K562 (cell line): Measurements from ENCODE around the gene AGAP1. TPM values are rescaled to one million over a fixed set of nuclear protein-coding genes. Genes with fewer than 3 reads are reported as not detected.
A peak's percentile ranks its signal among the peaks of the same experiment; 100 is the strongest.

ENCODE experiments used
- BCOR ChIP-seq: fragments of 450-650 bp; IDR thresholded peaks from 2 replicates; pipeline ENCODE4 v1.6.1; 2016
- CBX5 ChIP-seq: IDR thresholded peaks from 2 replicates; pipeline ENCODE4 v1.6.1; 2014; ENCODE audit warnings: low read depth, borderline replicate concordance
- DMBX1 ChIP-seq: fragments of 250-450 bp; sonication (Bioruptor Pico); IDR thresholded peaks from 2 replicates; pipeline ENCODE4 v1.8.0; 2022; ENCODE audit warnings: inconsistent platforms, mild to moderate bottlenecking, moderate library complexity, borderline replicate concordance
- ELF4 ChIP-seq: fragments of 450-650 bp; formaldehyde crosslinking; IDR thresholded peaks from 2 replicates; pipeline ENCODE4 v1.4.0; 2022; ENCODE audit warnings: missing genetic modification characterization
- EP300 ChIP-seq: IDR thresholded peaks from 2 replicates; pipeline ENCODE4 v1.6.1; 2012; ENCODE audit warnings: low read length, improper control_type of control experiment
- HDAC6 ChIP-seq: IDR thresholded peaks from 2 replicates; pipeline ENCODE4 v1.6.1; 2012; ENCODE audit warnings: low read depth, mild to moderate bottlenecking, control low read depth, inconsistent platforms, low read length, moderate library complexity
- HNRNPK ChIP-seq: fragments of 200-400 bp; formaldehyde crosslinking; IDR thresholded peaks from one replicate; pipeline ENCODE4 v1.6.1; 2018; ENCODE audit warnings: mild to moderate bottlenecking, low read depth, low read length; ENCODE audit not compliant: poor library complexity, severe bottlenecking
- MBD1 ChIP-seq: fragments of 250-450 bp; sonication (Bioruptor Pico); IDR thresholded peaks from 2 replicates; pipeline ENCODE4 v1.8.0; 2022; ENCODE audit warnings: inconsistent platforms
- MLX ChIP-seq, 2 experiments: fragments of 450-650 bp in 1 of 2; sonication (generic) in 1 of 2; formaldehyde crosslinking; conservative IDR thresholded peaks; 2 replicates each; pipeline versions ENCODE4 v1.4.0 to v1.8.1; 2020 to 2022; ENCODE audit warnings: mild to moderate bottlenecking in 1 of 2, missing genetic modification reagents in 1 of 2
- NBN ChIP-seq: fragments of 450-650 bp; IDR thresholded peaks from 2 replicates; pipeline ENCODE4 v1.6.1; 2016; ENCODE audit warnings: low read depth, mild to moderate bottlenecking
- PHB2 ChIP-seq: fragments of 450-650 bp; IDR thresholded peaks from 2 replicates; pipeline ENCODE4 v1.6.1; 2017; ENCODE audit warnings: low read depth
- RAD51 ChIP-seq: fragments of 450-650 bp; IDR thresholded peaks from 2 replicates; pipeline ENCODE4 v1.7.1; 2016; ENCODE audit warnings: low read depth, mild to moderate bottlenecking, borderline replicate concordance
- RBM14 ChIP-seq: fragments of 200-400 bp; formaldehyde crosslinking; IDR thresholded peaks from 2 replicates; pipeline ENCODE4 v1.6.1; 2018; ENCODE audit warnings: low read depth, mild to moderate bottlenecking, low read length, moderate library complexity, borderline replicate concordance; ENCODE audit not compliant: insufficient read depth
- RNF2 ChIP-seq: sonication (generic); IDR thresholded peaks from 2 replicates; pipeline ENCODE4 v1.6.1; 2016
- SLC30A9 ChIP-seq: fragments of 250-450 bp; sonication (Bioruptor Pico); IDR thresholded peaks from 2 replicates; pipeline ENCODE4 v1.8.0; 2022; ENCODE audit warnings: mild to moderate bottlenecking, moderate library complexity
- SMAD3 ChIP-seq: fragments of 450-650 bp; formaldehyde crosslinking; conservative IDR thresholded peaks from 2 replicates; pipeline ENCODE4 v1.4.0; 2020; ENCODE audit warnings: mild to moderate bottlenecking
- TAL1 ChIP-seq: fragments of 450-650 bp; IDR thresholded peaks from 2 replicates; pipeline ENCODE4 v1.6.1; 2016; ENCODE audit warnings: mild to moderate bottlenecking
- ZFX ChIP-seq: sonication (generic); formaldehyde crosslinking; IDR thresholded peaks from 2 replicates; pipeline ENCODE4 v1.8.0; 2022; ENCODE audit warnings: mild to moderate bottlenecking, missing genetic modification reagents, moderate library complexity
- ZNF239 ChIP-seq: fragments of 250-450 bp; sonication (Bioruptor Pico); IDR thresholded peaks from 2 replicates; pipeline ENCODE4 v1.4.0; 2020; ENCODE audit warnings: mild to moderate bottlenecking
- polyA plus RNA-seq, 8 experiments: library from polyadenylated mRNA; depleted of rRNA in 4 of 8; stranded (reverse) in 5 of 8; unstranded in 3 of 8; fragments of >200 nt; fragmentation: Nextera tagmentation in 2 of 8; fragmentation: Illumina TruSeq in 1 of 8; extraction: Ambion mirVana in 2 of 8; extraction: Trizol in 1 of 8; gene quantifications; 2 replicates each; pipeline versions ENCODE4 v1.2.1 to v1.2.3, GENCODE V29; 2011 to 2014; ENCODE audit warnings: inconsistent platforms in 1 of 8, missing spikeins in 1 of 8
- total RNA-seq, 7 experiments: library from RNA; depleted of rRNA in 6 of 7; stranded (reverse); fragments of >200 nt in 6 of 7; fragmentation: Illumina TruSeq in 2 of 7; extraction: Trizol in 2 of 7; gene quantifications; 2 replicates each; pipeline versions ENCODE4 v1.2.1 to v1.2.3, GENCODE V29; 2011 to 2021; ENCODE audit warnings: low replicate concordance in 1 of 7
- TF ChIP-seq, protein P1 (sequence below): fragments of 450-650 bp; IDR thresholded peaks from 2 replicates; pipeline ENCODE4 v1.6.1; 2016; ENCODE audit warnings: mild to moderate bottlenecking
- TF ChIP-seq, protein P2 (sequence below): fragments of 450-650 bp; formaldehyde crosslinking; IDR thresholded peaks from 2 replicates; pipeline ENCODE4 v1.4.0; 2022; ENCODE audit warnings: missing genetic modification characterization

AGAP1 gene
- total and polyA plus RNA-seq, 9 of the 15 experiments (the other 6 are each of a cell fraction or from before 2014, with no cell fraction given): 1.3 to 24.0 (median 10.6) TPM

DNA sequence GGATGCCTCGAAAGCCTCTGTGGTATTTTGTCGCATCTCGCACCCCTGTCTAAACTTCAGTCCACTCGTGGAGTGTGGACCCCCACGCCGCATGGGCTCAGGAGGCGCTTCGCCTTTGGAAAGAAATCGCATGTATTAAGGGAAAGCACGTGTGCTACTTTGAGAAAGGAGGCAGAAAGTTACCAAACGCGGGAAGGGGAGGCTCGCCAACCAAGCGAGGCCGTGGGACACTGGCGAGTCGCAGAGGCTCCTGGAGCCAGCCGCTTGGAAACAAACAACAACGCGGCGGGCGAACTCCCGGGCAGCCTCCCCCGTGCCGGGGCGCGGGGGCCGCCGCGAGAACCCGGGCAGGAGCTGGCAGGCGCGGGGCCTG is 455 bp upstream of the AGAP1 start (continued):
- TF ChIP-seq RAD51: no peak
- TF ChIP-seq, protein P1, sequence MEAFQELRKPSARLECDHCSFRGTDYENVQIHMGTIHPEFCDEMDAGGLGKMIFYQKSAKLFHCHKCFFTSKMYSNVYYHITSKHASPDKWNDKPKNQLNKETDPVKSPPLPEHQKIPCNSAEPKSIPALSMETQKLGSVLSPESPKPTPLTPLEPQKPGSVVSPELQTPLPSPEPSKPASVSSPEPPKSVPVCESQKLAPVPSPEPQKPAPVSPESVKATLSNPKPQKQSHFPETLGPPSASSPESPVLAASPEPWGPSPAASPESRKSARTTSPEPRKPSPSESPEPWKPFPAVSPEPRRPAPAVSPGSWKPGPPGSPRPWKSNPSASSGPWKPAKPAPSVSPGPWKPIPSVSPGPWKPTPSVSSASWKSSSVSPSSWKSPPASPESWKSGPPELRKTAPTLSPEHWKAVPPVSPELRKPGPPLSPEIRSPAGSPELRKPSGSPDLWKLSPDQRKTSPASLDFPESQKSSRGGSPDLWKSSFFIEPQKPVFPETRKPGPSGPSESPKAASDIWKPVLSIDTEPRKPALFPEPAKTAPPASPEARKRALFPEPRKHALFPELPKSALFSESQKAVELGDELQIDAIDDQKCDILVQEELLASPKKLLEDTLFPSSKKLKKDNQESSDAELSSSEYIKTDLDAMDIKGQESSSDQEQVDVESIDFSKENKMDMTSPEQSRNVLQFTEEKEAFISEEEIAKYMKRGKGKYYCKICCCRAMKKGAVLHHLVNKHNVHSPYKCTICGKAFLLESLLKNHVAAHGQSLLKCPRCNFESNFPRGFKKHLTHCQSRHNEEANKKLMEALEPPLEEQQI: no peak
- 0 out of 2 replicates have a peak, but pooled peaks have one; percentile 3 for TF ChIP-seq ZFX (CRISPR knock-in tag)
- no peak for TF ChIP-seq HDAC6
- no peak for TF ChIP-seq SLC30A9 (CRISPR knock-in tag)
- TF ChIP-seq NBN: no peak
- no peak for TF ChIP-seq CBX5
- TF ChIP-seq HNRNPK: no peak
- TF ChIP-seq ZNF239 (CRISPR knock-in tag): no peak
- no peak for TF ChIP-seq RNF2
- TF ChIP-seq PHB2: no peak
- TF ChIP-seq SMAD3 (CRISPR knock-in tag): no peak
- peak; percentile 78; the same call in 1 of the 2 replicates for TF ChIP-seq MBD1 (CRISPR knock-in tag)
- TF ChIP-seq, protein P2, sequence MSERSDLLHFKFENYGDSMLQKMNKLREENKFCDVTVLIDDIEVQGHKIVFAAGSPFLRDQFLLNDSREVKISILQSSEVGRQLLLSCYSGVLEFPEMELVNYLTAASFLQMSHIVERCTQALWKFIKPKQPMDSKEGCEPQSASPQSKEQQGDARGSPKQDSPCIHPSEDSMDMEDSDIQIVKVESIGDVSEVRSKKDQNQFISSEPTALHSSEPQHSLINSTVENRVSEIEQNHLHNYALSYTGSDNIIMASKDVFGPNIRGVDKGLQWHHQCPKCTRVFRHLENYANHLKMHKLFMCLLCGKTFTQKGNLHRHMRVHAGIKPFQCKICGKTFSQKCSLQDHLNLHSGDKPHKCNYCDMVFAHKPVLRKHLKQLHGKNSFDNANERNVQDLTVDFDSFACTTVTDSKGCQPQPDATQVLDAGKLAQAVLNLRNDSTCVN (CRISPR knock-in tag): no peak
- TF ChIP-seq BCOR: no peak
- TF ChIP-seq TAL1: no peak
- TF ChIP-seq ELF4 (CRISPR knock-in tag): no peak
- TF ChIP-seq EP300: no peak
- TF ChIP-seq DMBX1: peak; percentile 63; the same call in 1 of the 2 replicates
- TF ChIP-seq MLX (CRISPR knock-in tag; conservative IDR thresholded peaks at IDR 0.05): no peak
- TF ChIP-seq RBM14: no peak
